Measurements from ENCODE around the gene LEPROT. TPM values are rescaled to one million over a fixed set of nuclear protein-coding genes. Genes with fewer than 3 reads are reported as not detected.
A peak's percentile ranks its signal among the peaks of the same experiment; 100 is the strongest.

The LEPROT gene
- total and polyA plus RNA-seq, 2 experiments from 2014 or later: 22.9 to 24.9 TPM

DNA sequence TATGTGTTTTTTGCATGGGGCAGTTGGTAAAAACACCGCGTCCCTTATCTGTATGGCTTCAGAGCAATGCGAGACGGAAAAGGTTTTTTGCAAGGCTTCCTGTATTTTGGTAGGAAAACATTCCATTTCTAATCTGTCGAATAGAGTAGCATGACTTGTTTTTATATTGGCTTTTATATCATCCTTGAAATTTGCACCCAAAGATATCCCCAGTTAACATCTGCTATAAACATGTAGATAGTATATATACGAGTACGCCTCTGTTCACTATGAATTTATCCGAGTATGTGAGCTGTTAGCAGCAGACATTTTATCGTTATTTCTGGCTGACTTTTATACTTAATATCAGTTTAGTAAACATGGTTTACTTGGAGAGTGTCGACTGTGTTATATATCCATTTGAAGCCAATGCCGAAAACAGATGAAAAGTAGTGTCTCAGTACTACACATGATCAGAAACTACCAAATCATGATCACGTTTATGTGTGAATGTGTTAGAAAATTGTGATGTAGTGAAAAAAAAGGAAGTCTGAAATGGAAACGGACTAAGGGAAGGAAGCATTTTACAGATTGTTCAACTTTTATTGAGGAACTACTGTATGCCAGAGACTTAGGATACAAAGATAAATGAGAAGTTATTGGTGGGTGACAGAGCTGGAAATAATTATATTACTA, 1.0 kb downstream of the LEPROT start:
- DNase-seq (ENCODE audit: low spot score) (no peak), ATAC-seq (no peak)
- Mint-ChIP-seq H3K4me1 (peaks cover 43% of the 10 kb centered on the region), H3K4me3 (no peak overlapping the region), H3K9me3 (peaks cover 6% of the 10 kb centered on the region; the same call in 1 of the 3 replicates), H3K27me3 (ENCODE audit: insufficient read depth, low read depth, poor library complexity) (peaks cover 3% of the 10 kb centered on the region), H3K36me3 (ENCODE audit: low read depth) (peaks cover 13% of the 10 kb centered on the region), H3K27ac (no peak overlapping the region)
- no peaks in the 10 kb centered on the region for H3K36me3 ChIP-seq (ENCODE audit: insufficient read depth)
- H3F3A ChIP-seq (replicated peaks; ENCODE audit: low read depth): peaks cover 11% of the 10 kb centered on the region; the same call in 1 of the 2 replicates
- H2AFZ ChIP-seq: peak overlapping the region; percentile 26; the same call in 1 of the 2 replicates
- peak overlapping the region; percentile 86 for H3K4me2 ChIP-seq
- H3K79me2 ChIP-seq (replicated peaks; ENCODE audit: insufficient read depth): peaks cover 42% of the 10 kb centered on the region
- H4K20me1 ChIP-seq (replicated peaks; ENCODE audit: insufficient read depth): no peaks in the 10 kb centered on the region
- TF ChIP-seq, protein P1, sequence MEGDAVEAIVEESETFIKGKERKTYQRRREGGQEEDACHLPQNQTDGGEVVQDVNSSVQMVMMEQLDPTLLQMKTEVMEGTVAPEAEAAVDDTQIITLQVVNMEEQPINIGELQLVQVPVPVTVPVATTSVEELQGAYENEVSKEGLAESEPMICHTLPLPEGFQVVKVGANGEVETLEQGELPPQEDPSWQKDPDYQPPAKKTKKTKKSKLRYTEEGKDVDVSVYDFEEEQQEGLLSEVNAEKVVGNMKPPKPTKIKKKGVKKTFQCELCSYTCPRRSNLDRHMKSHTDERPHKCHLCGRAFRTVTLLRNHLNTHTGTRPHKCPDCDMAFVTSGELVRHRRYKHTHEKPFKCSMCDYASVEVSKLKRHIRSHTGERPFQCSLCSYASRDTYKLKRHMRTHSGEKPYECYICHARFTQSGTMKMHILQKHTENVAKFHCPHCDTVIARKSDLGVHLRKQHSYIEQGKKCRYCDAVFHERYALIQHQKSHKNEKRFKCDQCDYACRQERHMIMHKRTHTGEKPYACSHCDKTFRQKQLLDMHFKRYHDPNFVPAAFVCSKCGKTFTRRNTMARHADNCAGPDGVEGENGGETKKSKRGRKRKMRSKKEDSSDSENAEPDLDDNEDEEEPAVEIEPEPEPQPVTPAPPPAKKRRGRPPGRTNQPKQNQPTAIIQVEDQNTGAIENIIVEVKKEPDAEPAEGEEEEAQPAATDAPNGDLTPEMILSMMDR (conservative IDR thresholded peaks at IDR 0.05; ENCODE audit: low read depth in 2 of 2): no peak
- TF ChIP-seq, protein P2, sequence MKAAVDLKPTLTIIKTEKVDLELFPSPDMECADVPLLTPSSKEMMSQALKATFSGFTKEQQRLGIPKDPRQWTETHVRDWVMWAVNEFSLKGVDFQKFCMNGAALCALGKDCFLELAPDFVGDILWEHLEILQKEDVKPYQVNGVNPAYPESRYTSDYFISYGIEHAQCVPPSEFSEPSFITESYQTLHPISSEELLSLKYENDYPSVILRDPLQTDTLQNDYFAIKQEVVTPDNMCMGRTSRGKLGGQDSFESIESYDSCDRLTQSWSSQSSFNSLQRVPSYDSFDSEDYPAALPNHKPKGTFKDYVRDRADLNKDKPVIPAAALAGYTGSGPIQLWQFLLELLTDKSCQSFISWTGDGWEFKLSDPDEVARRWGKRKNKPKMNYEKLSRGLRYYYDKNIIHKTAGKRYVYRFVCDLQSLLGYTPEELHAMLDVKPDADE (IDR thresholded peaks at IDR 0.05): no peak
- TF ChIP-seq EZH2phosphoT487 (IDR thresholded peaks at IDR 0.05; ENCODE audit: unreplicated experiment): no peak
- TF ChIP-seq JUNB (IDR thresholded peaks at IDR 0.05; ENCODE audit: unreplicated experiment): no peak
- TF ChIP-seq CREB1 (CRISPR knock-in tag; IDR thresholded peaks at IDR 0.05; ENCODE audit: low read depth): no peak
- no peak for TF ChIP-seq EZH2 (IDR thresholded peaks at IDR 0.05; ENCODE audit: low read depth, unreplicated experiment)
- TF ChIP-seq NANOG (IDR thresholded peaks at IDR 0.05; ENCODE audit: borderline replicate concordance): no peak
- no peak for TF ChIP-seq STAT1 (IDR thresholded peaks at IDR 0.05; ENCODE audit: unreplicated experiment)
- TF ChIP-seq ZNF462 (CRISPR knock-in tag; IDR thresholded peaks at IDR 0.05): no peak
- no peak for TF ChIP-seq POLR2AphosphoS5 (IDR thresholded peaks at IDR 0.05; ENCODE audit: low read depth)
- no peak for TF ChIP-seq ZNF114 (CRISPR knock-in tag; IDR thresholded peaks at IDR 0.05)
- no peak for TF ChIP-seq ZNF331 (CRISPR knock-in tag; IDR thresholded peaks at IDR 0.05; ENCODE audit: low read depth)
- TF ChIP-seq, protein P3, sequence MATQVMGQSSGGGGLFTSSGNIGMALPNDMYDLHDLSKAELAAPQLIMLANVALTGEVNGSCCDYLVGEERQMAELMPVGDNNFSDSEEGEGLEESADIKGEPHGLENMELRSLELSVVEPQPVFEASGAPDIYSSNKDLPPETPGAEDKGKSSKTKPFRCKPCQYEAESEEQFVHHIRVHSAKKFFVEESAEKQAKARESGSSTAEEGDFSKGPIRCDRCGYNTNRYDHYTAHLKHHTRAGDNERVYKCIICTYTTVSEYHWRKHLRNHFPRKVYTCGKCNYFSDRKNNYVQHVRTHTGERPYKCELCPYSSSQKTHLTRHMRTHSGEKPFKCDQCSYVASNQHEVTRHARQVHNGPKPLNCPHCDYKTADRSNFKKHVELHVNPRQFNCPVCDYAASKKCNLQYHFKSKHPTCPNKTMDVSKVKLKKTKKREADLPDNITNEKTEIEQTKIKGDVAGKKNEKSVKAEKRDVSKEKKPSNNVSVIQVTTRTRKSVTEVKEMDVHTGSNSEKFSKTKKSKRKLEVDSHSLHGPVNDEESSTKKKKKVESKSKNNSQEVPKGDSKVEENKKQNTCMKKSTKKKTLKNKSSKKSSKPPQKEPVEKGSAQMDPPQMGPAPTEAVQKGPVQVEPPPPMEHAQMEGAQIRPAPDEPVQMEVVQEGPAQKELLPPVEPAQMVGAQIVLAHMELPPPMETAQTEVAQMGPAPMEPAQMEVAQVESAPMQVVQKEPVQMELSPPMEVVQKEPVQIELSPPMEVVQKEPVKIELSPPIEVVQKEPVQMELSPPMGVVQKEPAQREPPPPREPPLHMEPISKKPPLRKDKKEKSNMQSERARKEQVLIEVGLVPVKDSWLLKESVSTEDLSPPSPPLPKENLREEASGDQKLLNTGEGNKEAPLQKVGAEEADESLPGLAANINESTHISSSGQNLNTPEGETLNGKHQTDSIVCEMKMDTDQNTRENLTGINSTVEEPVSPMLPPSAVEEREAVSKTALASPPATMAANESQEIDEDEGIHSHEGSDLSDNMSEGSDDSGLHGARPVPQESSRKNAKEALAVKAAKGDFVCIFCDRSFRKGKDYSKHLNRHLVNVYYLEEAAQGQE (IDR thresholded peaks at IDR 0.05; ENCODE audit: unreplicated experiment): no peak
- peak overlapping the region; percentile 82 for H3K4me3 ChIP-seq
- H3K4me1 ChIP-seq (ENCODE audit: insufficient read depth): peaks cover 43% of the 10 kb centered on the region
- no peaks in the 10 kb centered on the region for H3K9me2 ChIP-seq (ENCODE audit: insufficient read depth)
- H3K27me3 ChIP-seq (ENCODE audit: insufficient read depth): no peaks in the 10 kb centered on the region
- peak overlapping the region; percentile 98 for H3K27ac ChIP-seq (ENCODE audit: low read depth)
